Neural progenitor cell (in vitro differentiated cells): ENCODE results near the gene MCRIP2. TPM values are rescaled to one million over a fixed set of nuclear protein-coding genes. Genes with fewer than 3 reads are reported as not detected.

ENCODE experiments used
- DNase-seq: peaks from one replicate; pipeline ENCODE4 v3.0.0-alpha.2; 2016; ENCODE audit warnings: low spot score
- H2AFZ ChIP-seq: fragments of 200-600 bp; sonication (generic); replicated peaks from 2 replicates; pipeline ENCODE4 v1.6.1; 2016; ENCODE audit warnings: antibody characterized with exemption
- H3F3A ChIP-seq: fragments of 200-600 bp; sonication (generic); 2 replicates; pipeline ENCODE4 v1.6.1; 2016; ENCODE audit warnings: antibody characterized with exemption, low read depth
- H3K27ac ChIP-seq: fragments of 200-600 bp; sonication (generic); 2 replicates; pipeline ENCODE4 v1.5.1; 2016; ENCODE audit warnings: mild to moderate bottlenecking
- H3K27me3 ChIP-seq: fragments of 200-600 bp; sonication (generic); 2 replicates; pipeline ENCODE4 v1.6.1; 2016; ENCODE audit warnings: mild to moderate bottlenecking, moderate library complexity
- H3K36me3 ChIP-seq: fragments of 200-600 bp; sonication (generic); 2 replicates; pipeline ENCODE4 v1.5.1; 2016
- H3K4me1 ChIP-seq: fragments of 200-600 bp; sonication (generic); 2 replicates; pipeline ENCODE4 v1.6.1; 2016; ENCODE audit warnings: mixed run types
- H3K4me2 ChIP-seq: fragments of 200-600 bp; sonication (generic); 2 replicates; pipeline ENCODE4 v1.6.1; 2016
- H3K4me3 ChIP-seq: fragments of 200-600 bp; sonication (generic); 2 replicates; pipeline ENCODE4 v1.5.1; 2016
- H3K79me2 ChIP-seq: fragments of 200-600 bp; sonication (generic); 2 replicates; pipeline ENCODE4 v1.6.1; 2016; ENCODE audit warnings: low read depth
- H3K9ac ChIP-seq: fragments of 200-600 bp; sonication (generic); 2 replicates; pipeline ENCODE4 v1.6.1; 2016
- H3K9me3 ChIP-seq: fragments of 200-600 bp; sonication (generic); 2 replicates; pipeline ENCODE4 v1.5.1; 2016; ENCODE audit warnings: low read depth
- H4K20me1 ChIP-seq: fragments of 200-600 bp; sonication (generic); 2 replicates; pipeline ENCODE4 v1.6.1; 2016; ENCODE audit warnings: low read depth
- H3K27ac Mint-ChIP-seq: 3 replicates; pipeline ENCODE4 v1.8.0; 2021; ENCODE audit warnings: mixed read lengths
- H3K27me3 Mint-ChIP-seq: 2 replicates; pipeline ENCODE4 v1.8.0; 2022; ENCODE audit warnings: low read depth, mild to moderate bottlenecking, inconsistent platforms, moderate library complexity, mixed read lengths; ENCODE audit not compliant: insufficient read depth
- H3K36me3 Mint-ChIP-seq: 3 replicates; pipeline ENCODE4 v1.8.0; 2021; ENCODE audit warnings: mixed read lengths
- H3K4me1 Mint-ChIP-seq: 3 replicates; pipeline ENCODE4 v1.8.0; 2021; ENCODE audit warnings: mixed read lengths
- H3K4me3 Mint-ChIP-seq: 3 replicates; pipeline ENCODE4 v1.8.0; 2021; ENCODE audit warnings: mild to moderate bottlenecking, moderate library complexity, mixed read lengths
- H3K9me3 Mint-ChIP-seq: 3 replicates; pipeline ENCODE4 v1.8.0; 2020; ENCODE audit warnings: mixed read lengths
- EZH2 ChIP-seq: fragments of 200-600 bp; sonication (generic); IDR thresholded peaks from 2 replicates; pipeline ENCODE4 v1.6.1; 2017; ENCODE audit warnings: antibody characterized with exemption, mild to moderate bottlenecking, moderate library complexity
- EZH2phosphoT487 ChIP-seq: fragments of 200-600 bp; sonication (generic); IDR thresholded peaks from 2 replicates; pipeline ENCODE4 v1.6.1; 2017; ENCODE audit warnings: antibody characterized with exemption
- total RNA-seq: library from RNA; depleted of rRNA; stranded (reverse); fragments of >200 nt; gene quantifications from 2 replicates; pipeline ENCODE4 v1.2.3, GENCODE V29; 2015; ENCODE audit warnings: low replicate concordance
- TF ChIP-seq, protein P1 (sequence below): fragments of 200-600 bp; sonication (generic); IDR thresholded peaks from 2 replicates; pipeline ENCODE4 v1.5.1; 2017; ENCODE audit warnings: antibody characterized with exemption, mild to moderate bottlenecking

The MCRIP2 gene
- total RNA-seq, 1 donor from 2014 or later: 1.5 TPM

DNA sequence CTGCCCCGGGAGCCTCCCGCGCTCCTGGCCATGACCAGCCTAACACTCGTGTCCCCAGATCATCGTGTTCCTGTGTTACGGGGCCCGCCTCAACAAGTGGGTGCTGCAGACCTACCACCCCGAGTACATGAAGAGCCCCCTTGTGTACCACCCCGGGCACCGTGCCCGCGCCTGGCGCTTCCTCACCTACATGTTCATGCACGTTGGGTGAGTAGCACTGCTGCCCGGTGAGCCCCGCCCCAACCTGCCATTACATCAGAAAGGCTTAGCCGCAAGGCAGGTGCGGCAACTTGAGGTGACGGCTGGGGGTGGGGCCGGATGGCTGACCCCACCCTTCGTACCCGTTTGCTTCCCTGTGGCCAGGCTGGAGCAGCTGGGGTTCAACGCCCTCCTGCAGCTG, 35.3 kb downstream of the MCRIP2 start:
- H3K27me3 ChIP-seq: peaks cover 17% of the 10 kb centered on the region
- peaks cover 15% of the 10 kb centered on the region for H3K4me1 ChIP-seq
- TF ChIP-seq, protein P1, sequence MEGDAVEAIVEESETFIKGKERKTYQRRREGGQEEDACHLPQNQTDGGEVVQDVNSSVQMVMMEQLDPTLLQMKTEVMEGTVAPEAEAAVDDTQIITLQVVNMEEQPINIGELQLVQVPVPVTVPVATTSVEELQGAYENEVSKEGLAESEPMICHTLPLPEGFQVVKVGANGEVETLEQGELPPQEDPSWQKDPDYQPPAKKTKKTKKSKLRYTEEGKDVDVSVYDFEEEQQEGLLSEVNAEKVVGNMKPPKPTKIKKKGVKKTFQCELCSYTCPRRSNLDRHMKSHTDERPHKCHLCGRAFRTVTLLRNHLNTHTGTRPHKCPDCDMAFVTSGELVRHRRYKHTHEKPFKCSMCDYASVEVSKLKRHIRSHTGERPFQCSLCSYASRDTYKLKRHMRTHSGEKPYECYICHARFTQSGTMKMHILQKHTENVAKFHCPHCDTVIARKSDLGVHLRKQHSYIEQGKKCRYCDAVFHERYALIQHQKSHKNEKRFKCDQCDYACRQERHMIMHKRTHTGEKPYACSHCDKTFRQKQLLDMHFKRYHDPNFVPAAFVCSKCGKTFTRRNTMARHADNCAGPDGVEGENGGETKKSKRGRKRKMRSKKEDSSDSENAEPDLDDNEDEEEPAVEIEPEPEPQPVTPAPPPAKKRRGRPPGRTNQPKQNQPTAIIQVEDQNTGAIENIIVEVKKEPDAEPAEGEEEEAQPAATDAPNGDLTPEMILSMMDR: no peak
- TF ChIP-seq EZH2 (no peak), EZH2phosphoT487 (no peak)
- no peaks in the 10 kb centered on the region for H3K9me3 Mint-ChIP-seq
- H3K27me3 Mint-ChIP-seq: peaks cover 5% of the 10 kb centered on the region
- H3K4me3 Mint-ChIP-seq: no peak overlapping the region
- H3K4me2 ChIP-seq: no peak overlapping the region
- H3K9me3 ChIP-seq: no peaks in the 10 kb centered on the region
- no peak overlapping the region for H3K4me3 ChIP-seq
- peaks cover 33% of the 10 kb centered on the region for H4K20me1 ChIP-seq
- H3K27ac ChIP-seq: no peak overlapping the region
- peaks cover 14% of the 10 kb centered on the region for H3K4me1 Mint-ChIP-seq
- peaks cover under 1% of the 10 kb centered on the region for H3K36me3 ChIP-seq
- peaks cover 54% of the 10 kb centered on the region for H3F3A ChIP-seq
- no peak overlapping the region for H3K27ac Mint-ChIP-seq
- peaks cover 13% of the 10 kb centered on the region for H3K79me2 ChIP-seq
- no peaks in the 10 kb centered on the region for H3K36me3 Mint-ChIP-seq
- H3K9ac ChIP-seq: no peak overlapping the region
- no peak for DNase-seq
- H2AFZ ChIP-seq: no peak overlapping the region

GRCh38 chr16:677316-678190, 35.9 kb downstream of the MCRIP2 start:
- peaks cover 2% of the 10 kb centered on the region for H3K36me3 ChIP-seq
- no peak overlapping the region for H3K4me2 ChIP-seq
- H3K9me3 ChIP-seq: no peaks in the 10 kb centered on the region
- TF ChIP-seq, protein P1: no peak
- TF ChIP-seq EZH2 (no peak), EZH2phosphoT487 (no peak)
- no peak overlapping the region for H3K27ac Mint-ChIP-seq
- no peak overlapping the region for H3K4me3 Mint-ChIP-seq
- DNase-seq: no peak
- H3K79me2 ChIP-seq: peaks cover 19% of the 10 kb centered on the region
- no peak overlapping the region for H3K27ac ChIP-seq
- no peaks in the 10 kb centered on the region for H3K9me3 Mint-ChIP-seq
- H3K27me3 Mint-ChIP-seq: peaks cover 7% of the 10 kb centered on the region
- H3F3A ChIP-seq: peaks cover 60% of the 10 kb centered on the region
- peaks cover 15% of the 10 kb centered on the region for H3K4me1 ChIP-seq
- H3K4me3 ChIP-seq: no peak overlapping the region
- H3K27me3 ChIP-seq: peaks cover 17% of the 10 kb centered on the region
- H4K20me1 ChIP-seq: peaks cover 39% of the 10 kb centered on the region
- no peak overlapping the region for H2AFZ ChIP-seq
- H3K9ac ChIP-seq: no peak overlapping the region
- H3K4me1 Mint-ChIP-seq: peaks cover 19% of the 10 kb centered on the region
- peaks cover 2% of the 10 kb centered on the region for H3K36me3 Mint-ChIP-seq

- TF ChIP-seq EZH2phosphoT487 (no peak), EZH2 (no peak)
- TF ChIP-seq, protein P1: no peak
- H3K4me3 Mint-ChIP-seq: no peak overlapping the region
- H4K20me1 ChIP-seq: peaks cover 47% of the 10 kb centered on the region
- peaks cover 18% of the 10 kb centered on the region for H3K4me1 ChIP-seq
- no peaks in the 10 kb centered on the region for H3K9me3 ChIP-seq
- H3K4me1 Mint-ChIP-seq: peaks cover 25% of the 10 kb centered on the region
- peaks cover 3% of the 10 kb centered on the region for H3K36me3 Mint-ChIP-seq
- H3K27me3 ChIP-seq: peaks cover 17% of the 10 kb centered on the region
- no peaks in the 10 kb centered on the region for H3K9me3 Mint-ChIP-seq
- H3K27ac ChIP-seq: no peak overlapping the region
- no peak for DNase-seq
- H3K79me2 ChIP-seq: peaks cover 27% of the 10 kb centered on the region
- peaks cover 67% of the 10 kb centered on the region for H3F3A ChIP-seq
- H3K4me2 ChIP-seq: no peak overlapping the region
- no peak overlapping the region for H2AFZ ChIP-seq
- no peak overlapping the region for H3K27ac Mint-ChIP-seq
- peaks cover 2% of the 10 kb centered on the region for H3K36me3 ChIP-seq
- no peak overlapping the region for H3K9ac ChIP-seq
- H3K4me3 ChIP-seq: no peak overlapping the region
- H3K27me3 Mint-ChIP-seq: peaks cover 10% of the 10 kb centered on the region
Observed at GRCh38 chr16:678209-678857, 36.7 kb downstream of the MCRIP2 start.
